ENCODE results near the gene KIF18A.

The KIF18A gene

DNA sequence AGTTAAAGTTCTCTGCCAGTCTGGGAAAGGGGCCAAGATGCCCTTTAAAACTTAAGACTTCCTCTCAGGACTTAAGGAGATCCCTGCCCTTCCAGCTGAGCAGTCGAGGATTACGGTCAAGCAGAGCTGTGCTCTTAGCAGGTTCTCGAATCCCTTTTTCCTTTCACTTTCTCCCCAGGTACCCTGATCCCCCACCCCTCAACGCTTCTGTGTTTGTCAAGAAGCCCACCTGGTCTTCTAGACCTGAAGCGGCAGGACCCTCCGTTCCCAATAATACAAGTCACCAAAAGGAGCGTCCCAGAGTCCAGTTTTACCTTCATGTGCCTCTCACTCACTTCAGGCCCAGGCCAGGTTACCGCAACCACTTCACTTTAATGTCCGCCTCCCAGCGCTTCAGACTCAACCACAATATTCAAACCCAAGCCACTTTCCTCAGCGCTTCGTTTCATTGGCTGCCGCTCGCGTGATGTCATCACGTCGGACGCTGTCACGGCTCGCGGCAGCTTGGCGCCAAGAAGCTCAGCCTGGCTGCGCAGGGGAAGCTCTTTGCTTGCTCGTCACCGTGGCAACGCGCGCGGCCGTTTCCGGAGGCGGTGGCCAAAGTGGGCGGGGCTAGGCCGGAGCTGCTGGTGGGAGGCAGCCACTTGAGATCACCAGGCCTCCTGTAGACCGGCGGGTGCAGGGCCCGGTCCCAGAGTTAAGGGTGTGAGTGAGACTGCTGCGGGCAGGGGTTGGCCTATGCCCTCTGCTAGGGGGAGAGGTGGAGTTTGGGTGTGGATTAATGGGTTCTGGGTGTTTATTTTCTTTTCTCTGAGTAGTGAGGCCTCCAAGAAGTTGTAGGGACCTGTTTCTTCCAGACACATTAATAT, at the start of gene KIF18A, which contains the start of gene METTL15:
KIF18A (minus strand) TSS at position 407 of the 869 bp plus-strand sequence. CDS start 10,209 bp downstream, outside the sequence.
METTL15 (plus strand) TSS at position 639 of the 869 bp plus-strand sequence. CDS start 4,947 bp downstream, outside the sequence.
- Histone ChIP-seq H3K9me3 (ENCODE audit: control insufficient read depth, insufficient read depth, low read depth, low read length) (no peaks in the 10 kb centered on the region), H3K9ac (ENCODE audit: low read length) (peak within 1 kb of the TSS; percentile 90), H3K4me1 (ENCODE audit: control insufficient read depth, insufficient read depth, low read length) (peaks cover 10% of the 10 kb centered on the region), H3K36me3 (ENCODE audit: control insufficient read depth, insufficient read depth, low read length) (no peaks in the 10 kb centered on the region), H3K27ac (ENCODE audit: low read depth, low read length) (peak within 1 kb of the TSS; percentile 59), H3K27me3 (ENCODE audit: control insufficient read depth, insufficient read depth, low read length) (no peaks in the 10 kb centered on the region), H3K4me3 (ENCODE audit: low read depth, low read length) (peak within 1 kb of the TSS; percentile 96)

DNA sequence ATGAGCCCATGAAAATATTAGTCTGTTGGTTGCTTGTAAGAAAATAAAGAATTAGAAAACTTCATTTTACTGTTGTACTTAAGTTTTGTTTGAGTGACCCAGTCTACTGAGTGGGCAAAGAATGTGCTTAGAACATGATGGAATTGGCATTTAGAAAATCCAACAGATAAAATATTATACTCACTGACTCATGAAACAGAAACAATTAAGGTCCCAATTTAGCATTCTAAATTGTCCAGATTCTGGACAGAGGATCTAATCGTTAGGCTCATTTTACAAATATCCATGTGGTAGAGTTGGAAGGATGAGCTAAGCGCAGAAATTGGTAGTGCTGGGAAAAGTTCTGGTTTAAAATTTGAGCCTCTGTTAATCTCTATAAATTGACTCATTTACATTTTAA, 45.6 kb upstream of the KIF18A start:
- no peak overlapping the region for H3K27ac ChIP-seq (ENCODE audit: low read depth, low read length)
- H3K9ac ChIP-seq (ENCODE audit: low read length) = no peak overlapping the region
- H3K36me3 ChIP-seq (ENCODE audit: control insufficient read depth, insufficient read depth, low read length) = peaks cover 14% of the 10 kb centered on the region
- H3K27me3 ChIP-seq (ENCODE audit: control insufficient read depth, insufficient read depth, low read length) = no peaks in the 10 kb centered on the region
- H3K9me3 ChIP-seq (ENCODE audit: control insufficient read depth, insufficient read depth, low read depth, low read length) = no peaks in the 10 kb centered on the region
- H3K4me1 ChIP-seq (ENCODE audit: control insufficient read depth, insufficient read depth, low read length) = no peaks in the 10 kb centered on the region
- no peak overlapping the region for H3K4me3 ChIP-seq (ENCODE audit: low read depth, low read length)

DNA sequence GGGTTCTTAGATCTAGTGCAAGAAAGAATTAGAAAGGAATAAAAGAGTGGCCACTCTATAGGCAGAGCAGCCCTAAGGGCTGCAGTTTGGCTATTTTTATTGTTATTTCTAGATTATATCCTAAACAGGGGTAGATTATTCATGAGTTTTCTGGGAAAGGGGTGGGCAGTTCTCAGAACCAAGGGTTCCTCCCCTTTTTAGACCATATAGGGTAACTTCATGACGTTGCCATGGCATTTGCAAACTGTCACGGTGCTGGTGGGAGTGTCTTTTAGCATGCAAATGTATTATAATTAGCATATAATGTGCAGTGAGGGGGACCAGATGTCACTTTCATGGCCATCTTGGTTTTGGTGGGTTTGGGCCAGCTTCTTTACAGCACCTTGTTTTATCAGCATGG, 44.8 kb upstream of the KIF18A start:
- H3K9ac ChIP-seq (ENCODE audit: low read length) = no peak overlapping the region
- no peaks in the 10 kb centered on the region for H3K4me1 ChIP-seq (ENCODE audit: control insufficient read depth, insufficient read depth, low read length)
- no peak overlapping the region for H3K4me3 ChIP-seq (ENCODE audit: low read depth, low read length)
- H3K36me3 ChIP-seq (ENCODE audit: control insufficient read depth, insufficient read depth, low read length) = peaks cover 6% of the 10 kb centered on the region; the same call in 1 of the 2 replicates
- H3K9me3 ChIP-seq (ENCODE audit: control insufficient read depth, insufficient read depth, low read depth, low read length) = no peaks in the 10 kb centered on the region
- H3K27me3 ChIP-seq (ENCODE audit: control insufficient read depth, insufficient read depth, low read length) = no peaks in the 10 kb centered on the region
- H3K27ac ChIP-seq (ENCODE audit: low read depth, low read length) = no peak overlapping the region

DNA sequence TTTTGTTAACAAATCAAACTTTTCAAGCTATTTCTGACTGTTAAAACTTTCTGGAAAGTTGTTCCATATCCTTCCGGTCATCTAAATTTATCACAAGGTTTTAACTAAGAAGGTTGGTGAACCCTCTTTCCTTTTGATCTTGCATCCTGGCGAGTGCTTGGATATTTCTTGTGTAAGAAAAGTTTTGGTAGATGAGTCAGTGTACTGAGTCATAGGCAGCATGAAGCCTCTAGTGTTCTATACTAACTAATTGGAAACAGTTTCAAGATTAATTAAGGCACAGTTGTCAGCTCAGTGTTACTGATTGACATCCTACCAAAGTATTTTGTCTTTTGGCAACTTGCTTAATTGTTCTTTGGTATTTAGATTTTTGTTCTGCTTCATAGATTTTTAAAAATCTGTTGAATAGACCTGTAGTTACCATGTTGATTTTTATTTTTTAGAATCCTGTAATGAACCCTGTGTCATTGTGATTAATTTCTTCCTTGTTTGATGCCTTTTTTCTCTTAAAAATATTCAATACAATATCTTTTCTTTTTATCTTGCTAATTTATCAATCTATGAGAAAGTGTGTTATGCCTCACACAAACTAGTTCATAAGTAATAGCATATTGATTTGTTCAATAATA, 38.3 kb upstream of the KIF18A start:
- Histone ChIP-seq H3K27ac (ENCODE audit: low read depth, low read length) (peak overlapping the region; percentile 30; the same call in 1 of the 2 replicates), H3K9ac (ENCODE audit: low read length) (no peak overlapping the region), H3K4me1 (ENCODE audit: control insufficient read depth, insufficient read depth, low read length) (peaks cover 6% of the 10 kb centered on the region), H3K4me3 (ENCODE audit: low read depth, low read length) (no peak overlapping the region), H3K9me3 (ENCODE audit: control insufficient read depth, insufficient read depth, low read depth, low read length) (no peaks in the 10 kb centered on the region), H3K27me3 (ENCODE audit: control insufficient read depth, insufficient read depth, low read length) (no peaks in the 10 kb centered on the region), H3K36me3 (ENCODE audit: control insufficient read depth, insufficient read depth, low read length) (no peaks in the 10 kb centered on the region)

DNA sequence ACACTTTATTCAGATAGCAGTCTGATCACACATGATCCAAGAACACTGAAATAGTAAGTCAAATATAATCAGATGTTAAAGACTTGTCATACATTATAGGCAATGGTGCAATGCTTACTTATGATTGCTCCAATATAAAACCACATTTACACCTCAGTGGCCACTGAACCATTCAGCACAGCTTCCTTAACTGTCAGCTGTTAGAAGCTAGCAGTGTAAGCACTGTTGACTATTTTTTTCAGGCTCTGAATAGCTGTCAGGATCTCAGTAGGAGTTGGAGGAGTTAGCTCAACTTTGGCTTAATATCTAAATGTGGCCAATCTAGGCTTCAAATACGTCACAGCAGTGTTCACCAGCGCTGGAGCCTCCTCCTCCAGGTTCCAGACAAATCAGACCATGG, 36.9 kb upstream of the KIF18A start:
- no peak overlapping the region for H3K4me3 ChIP-seq (ENCODE audit: low read depth, low read length)
- H3K27me3 ChIP-seq (ENCODE audit: control insufficient read depth, insufficient read depth, low read length) = no peaks in the 10 kb centered on the region
- H3K36me3 ChIP-seq (ENCODE audit: control insufficient read depth, insufficient read depth, low read length) = no peaks in the 10 kb centered on the region; the same call in 1 of the 2 replicates
- peak overlapping the region; percentile 12 for H3K9ac ChIP-seq (ENCODE audit: low read length)
- H3K4me1 ChIP-seq (ENCODE audit: control insufficient read depth, insufficient read depth, low read length) = peaks cover 16% of the 10 kb centered on the region
- no peak overlapping the region for H3K27ac ChIP-seq (ENCODE audit: low read depth, low read length)
- peaks cover 14% of the 10 kb centered on the region for H3K9me3 ChIP-seq (ENCODE audit: control insufficient read depth, insufficient read depth, low read depth, low read length)

DNA sequence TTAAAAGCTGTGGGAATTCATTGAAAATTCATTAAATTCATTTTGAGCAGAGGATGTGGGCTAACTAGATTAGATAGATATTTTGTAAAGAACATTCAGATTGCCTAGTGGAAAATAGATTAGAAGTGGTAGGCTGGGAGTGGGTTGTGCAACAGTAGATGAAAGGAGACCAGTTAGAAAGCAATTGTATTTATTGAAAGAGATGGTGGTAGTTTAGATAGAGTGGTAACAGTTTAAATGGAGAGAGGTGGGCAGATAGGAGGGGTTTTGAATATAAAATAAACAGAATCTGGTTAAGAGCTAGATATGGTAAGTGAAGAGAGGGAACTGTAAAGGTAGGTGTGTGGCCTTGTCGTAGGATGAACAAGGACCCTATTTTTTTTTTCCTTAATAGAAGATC, 34.8 kb upstream of the KIF18A start:
- Histone ChIP-seq H3K4me3 (ENCODE audit: low read depth, low read length) (no peak overlapping the region), H3K4me1 (ENCODE audit: control insufficient read depth, insufficient read depth, low read length) (peaks cover 21% of the 10 kb centered on the region), H3K27ac (ENCODE audit: low read depth, low read length) (no peak overlapping the region), H3K9ac (ENCODE audit: low read length) (no peak overlapping the region), H3K9me3 (ENCODE audit: control insufficient read depth, insufficient read depth, low read depth, low read length) (peaks cover 33% of the 10 kb centered on the region), H3K36me3 (ENCODE audit: control insufficient read depth, insufficient read depth, low read length) (peaks cover 11% of the 10 kb centered on the region; the same call in 1 of the 2 replicates), H3K27me3 (ENCODE audit: control insufficient read depth, insufficient read depth, low read length) (no peaks in the 10 kb centered on the region)

DNA sequence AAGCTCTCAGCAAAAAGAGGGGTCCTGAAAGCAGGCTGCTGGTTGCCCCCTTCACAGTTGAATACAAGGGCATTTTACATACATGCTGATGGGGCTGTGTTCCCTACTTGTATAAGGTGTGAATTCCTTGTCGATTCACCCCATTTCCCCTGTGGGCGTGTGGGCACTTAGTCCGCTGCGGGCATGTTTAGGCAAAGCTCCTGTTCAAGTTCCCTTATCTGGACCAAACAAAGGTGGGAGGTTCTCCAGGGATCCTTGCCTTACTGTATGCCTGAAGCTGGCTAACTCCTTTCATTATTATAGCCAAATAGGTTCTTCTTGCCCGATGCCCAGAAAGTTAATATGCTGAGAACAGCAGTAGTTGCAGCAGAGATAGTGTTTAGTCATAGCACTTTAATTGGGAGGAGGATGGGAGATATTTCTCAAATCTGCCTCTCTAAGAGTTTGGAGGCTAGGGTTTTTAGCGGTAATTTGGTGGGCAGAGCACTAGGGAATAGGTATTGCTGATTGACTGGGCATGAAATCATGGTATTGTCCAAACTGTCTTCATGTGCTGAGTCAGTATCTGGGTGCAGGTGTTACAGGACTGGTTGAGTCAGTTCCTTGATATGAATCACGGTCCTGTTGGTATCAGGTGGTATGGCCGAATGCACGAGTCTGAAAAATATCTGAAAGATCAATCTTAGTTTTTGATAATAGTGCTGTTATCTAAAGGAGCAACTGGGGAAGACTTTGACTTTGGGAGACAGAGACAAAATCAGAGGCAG, 32.9 kb upstream of the KIF18A start:
- peaks cover 21% of the 10 kb centered on the region for H3K4me1 ChIP-seq (ENCODE audit: control insufficient read depth, insufficient read depth, low read length)

DNA sequence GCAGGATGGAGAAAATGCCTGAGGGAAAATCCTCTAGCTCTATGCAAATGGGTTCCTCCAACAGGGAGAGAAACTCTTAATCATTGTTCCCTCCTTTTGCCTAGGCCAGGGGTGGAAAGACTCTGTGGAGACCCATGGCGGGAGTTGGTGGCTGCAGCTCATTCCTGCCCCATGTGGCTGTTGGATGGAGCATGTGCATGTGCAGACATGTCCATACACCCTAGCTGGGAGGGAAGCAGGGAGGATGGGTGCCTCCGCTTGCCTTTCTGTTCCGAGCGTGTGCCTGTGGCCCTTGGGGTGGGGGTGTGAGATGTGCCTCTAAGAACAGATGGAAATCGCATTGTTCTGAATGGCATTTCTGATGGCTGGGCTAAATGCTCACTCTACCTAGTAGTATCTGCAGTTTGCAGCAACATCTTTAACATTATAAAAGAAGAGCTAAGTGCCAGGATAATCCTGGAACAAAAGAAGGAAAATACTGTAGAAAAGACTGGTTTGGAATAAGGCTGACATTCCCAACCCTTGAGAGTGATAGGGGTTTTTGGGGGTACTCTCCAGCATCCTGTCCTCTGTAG, 32.0 kb upstream of the KIF18A start:
- Histone ChIP-seq H3K27me3 (ENCODE audit: control insufficient read depth, insufficient read depth, low read length) (no peaks in the 10 kb centered on the region), H3K9ac (ENCODE audit: low read length) (peak overlapping the region; percentile 72), H3K4me3 (ENCODE audit: low read depth, low read length) (peak overlapping the region; percentile 24; the same call in 1 of the 2 replicates), H3K9me3 (ENCODE audit: control insufficient read depth, insufficient read depth, low read depth, low read length) (peaks cover 50% of the 10 kb centered on the region), H3K27ac (ENCODE audit: low read depth, low read length) (peak overlapping the region; percentile 90; the same call in 1 of the 2 replicates), H3K36me3 (ENCODE audit: control insufficient read depth, insufficient read depth, low read length) (peaks cover 27% of the 10 kb centered on the region), H3K4me1 (ENCODE audit: control insufficient read depth, insufficient read depth, low read length) (peaks cover 19% of the 10 kb centered on the region)

More for the DNA sequence above, 32.9 kb upstream of the KIF18A start:
- peaks cover 19% of the 10 kb centered on the region for H3K36me3 ChIP-seq (ENCODE audit: control insufficient read depth, insufficient read depth, low read length)
- H3K9ac ChIP-seq (ENCODE audit: low read length) = peak overlapping the region; percentile 72
- peak overlapping the region; percentile 90; the same call in 1 of the 2 replicates for H3K27ac ChIP-seq (ENCODE audit: low read depth, low read length)
- no peaks in the 10 kb centered on the region for H3K27me3 ChIP-seq (ENCODE audit: control insufficient read depth, insufficient read depth, low read length)
- H3K4me3 ChIP-seq (ENCODE audit: low read depth, low read length) = peak overlapping the region; percentile 24; the same call in 1 of the 2 replicates
- peaks cover 47% of the 10 kb centered on the region for H3K9me3 ChIP-seq (ENCODE audit: control insufficient read depth, insufficient read depth, low read depth, low read length)

DNA sequence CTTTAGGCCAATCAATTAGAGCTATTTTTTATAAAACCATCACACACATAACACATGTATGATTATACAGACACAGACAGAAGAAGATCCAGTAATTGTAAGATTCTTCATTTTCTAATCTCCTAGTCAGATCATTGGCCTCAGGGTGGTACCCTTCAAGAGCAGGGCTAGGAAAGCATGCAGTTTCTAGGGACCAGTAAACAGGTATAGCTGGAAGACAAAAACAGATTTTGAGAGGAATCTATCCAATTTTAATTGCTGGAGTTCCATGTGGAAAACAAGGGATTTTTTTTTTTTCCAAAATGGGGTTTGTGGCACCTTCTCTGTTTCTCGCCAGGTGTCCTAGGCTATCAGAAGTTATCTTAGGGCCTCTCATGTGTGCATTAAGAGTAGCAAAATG, 29.9 kb upstream of the KIF18A start:
- Histone ChIP-seq H3K4me3 (ENCODE audit: low read depth, low read length) (no peak overlapping the region), H3K27ac (ENCODE audit: low read depth, low read length) (no peak overlapping the region), H3K9me3 (ENCODE audit: control insufficient read depth, insufficient read depth, low read depth, low read length) (peaks cover 64% of the 10 kb centered on the region), H3K4me1 (ENCODE audit: control insufficient read depth, insufficient read depth, low read length) (peaks cover 16% of the 10 kb centered on the region; the same call in 1 of the 2 replicates), H3K27me3 (ENCODE audit: control insufficient read depth, insufficient read depth, low read length) (no peaks in the 10 kb centered on the region), H3K36me3 (ENCODE audit: control insufficient read depth, insufficient read depth, low read length) (peaks cover 36% of the 10 kb centered on the region), H3K9ac (ENCODE audit: low read length) (no peak overlapping the region)

DNA sequence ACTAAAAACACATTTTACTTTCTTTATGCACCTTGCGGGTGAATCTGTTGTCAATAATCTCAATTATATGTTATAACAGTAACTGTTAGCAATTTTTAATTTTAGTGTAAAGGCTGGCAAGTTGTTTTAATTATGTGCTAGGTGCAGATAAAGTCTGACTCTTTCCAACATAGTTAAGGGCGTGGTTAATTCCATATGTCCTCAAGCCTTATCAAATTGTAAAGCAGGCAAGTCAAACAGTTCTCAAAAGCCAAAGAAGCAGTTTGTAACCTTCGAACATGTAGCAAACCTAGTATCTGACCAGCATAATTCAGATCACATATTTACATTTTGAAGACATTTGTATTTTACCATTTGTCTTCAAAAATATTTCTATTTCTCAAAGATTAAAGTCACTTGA, 29.4 kb upstream of the KIF18A start:
- Histone ChIP-seq H3K36me3 (ENCODE audit: control insufficient read depth, insufficient read depth, low read length) (peaks cover 36% of the 10 kb centered on the region), H3K9ac (ENCODE audit: low read length) (no peak overlapping the region), H3K4me3 (ENCODE audit: low read depth, low read length) (no peak overlapping the region), H3K27me3 (ENCODE audit: control insufficient read depth, insufficient read depth, low read length) (no peaks in the 10 kb centered on the region), H3K27ac (ENCODE audit: low read depth, low read length) (no peak overlapping the region), H3K4me1 (ENCODE audit: control insufficient read depth, insufficient read depth, low read length) (peaks cover 16% of the 10 kb centered on the region; the same call in 1 of the 2 replicates), H3K9me3 (ENCODE audit: control insufficient read depth, insufficient read depth, low read depth, low read length) (peaks cover 64% of the 10 kb centered on the region)

Data from HUES6 (cell line).